ENCODE measurements around the gene PHACTR1. TPM values are rescaled to one million over a fixed set of nuclear protein-coding genes. Genes with fewer than 3 reads are reported as not detected.

Gene PHACTR1
- total RNA-seq, 2 donors from 2014 or later = 1.3 to 4.3 TPM

GRCh38 chr6:13015379-13015681, 298.8 kb downstream of the PHACTR1 start:
- no peak for TF ChIP-seq POLR2AphosphoS5 (IDR thresholded peaks at IDR 0.05)
- TF ChIP-seq POLR2A (IDR thresholded peaks at IDR 0.05) = no peak
- TF ChIP-seq CTCF (IDR thresholded peaks at IDR 0.05) = no peak
- Histone ChIP-seq H3K4me1 (replicated peaks) (peaks cover 3% of the 10 kb centered on the region), H3K27me3 (replicated peaks; ENCODE audit: insufficient read depth) (peaks cover 3% of the 10 kb centered on the region), H3K4me3 (no peak overlapping the region), H3K27ac (no peak overlapping the region), H3K9me3 (no peaks in the 10 kb centered on the region), H3K36me3 (no peaks in the 10 kb centered on the region)
- intact Hi-C loops (cut with DNase I) = no loop called here
- DNase-seq (ENCODE audit: low spot score) = no peak
- 67% methylated on average over 3 of the region's 3 CpGs for WGBS

GRCh38 chr6:13024616-13025015, 308.0 kb downstream of the PHACTR1 start:
- WGBS = 96% methylated on average over 2 of the region's 2 CpGs
- TF ChIP-seq CTCF (IDR thresholded peaks at IDR 0.05) (no peak), POLR2A (IDR thresholded peaks at IDR 0.05) (no peak), POLR2AphosphoS5 (IDR thresholded peaks at IDR 0.05) (no peak)
- no peaks in the 10 kb centered on the region for H3K9me3 ChIP-seq
- no peak overlapping the region for H3K4me3 ChIP-seq
- H3K4me1 ChIP-seq (replicated peaks) = no peaks in the 10 kb centered on the region
- DNase-seq (ENCODE audit: low spot score) = no peak
- H3K27ac ChIP-seq = no peak overlapping the region
- no peaks in the 10 kb centered on the region for H3K27me3 ChIP-seq (replicated peaks; ENCODE audit: insufficient read depth)
- intact Hi-C loops (cut with DNase I) = no loop called here
- no peaks in the 10 kb centered on the region for H3K36me3 ChIP-seq

DNA sequence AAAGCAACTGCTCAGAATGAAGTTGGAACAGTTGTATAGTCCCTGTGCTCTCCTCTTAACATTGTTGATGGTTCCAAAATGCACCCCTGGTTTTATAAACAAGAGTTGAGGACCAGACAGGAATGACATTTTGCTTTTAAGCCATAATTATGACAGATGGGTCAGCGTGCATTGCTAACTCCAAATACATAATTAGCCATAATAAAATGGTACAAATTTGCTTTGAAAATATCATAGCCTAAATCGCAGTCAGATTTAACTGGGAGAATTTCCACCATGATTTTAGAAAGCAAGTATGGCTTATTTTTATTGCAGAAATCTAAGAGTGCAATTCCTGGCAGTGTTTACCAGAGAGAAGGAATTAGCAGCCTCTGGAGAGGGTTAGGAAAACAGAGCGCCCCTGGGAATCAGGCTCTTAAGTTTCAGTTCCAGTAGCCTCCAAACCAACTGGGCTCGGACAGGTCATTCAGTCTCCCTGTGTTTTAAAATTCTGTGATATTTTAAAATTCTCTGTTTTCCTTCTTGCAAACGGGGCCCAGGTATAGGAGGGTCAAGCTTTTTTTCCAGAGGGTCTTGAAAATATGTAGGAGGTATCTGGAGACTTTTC, 309.4 kb downstream of the PHACTR1 start:
- no peak for TF ChIP-seq POLR2A (IDR thresholded peaks at IDR 0.05)
- no peak for TF ChIP-seq POLR2AphosphoS5 (IDR thresholded peaks at IDR 0.05)
- no peak for TF ChIP-seq CTCF (IDR thresholded peaks at IDR 0.05)
- Histone ChIP-seq H3K27me3 (replicated peaks; ENCODE audit: insufficient read depth) (no peaks in the 10 kb centered on the region), H3K9me3 (no peaks in the 10 kb centered on the region), H3K27ac (no peak overlapping the region), H3K4me3 (no peak overlapping the region), H3K4me1 (replicated peaks) (no peaks in the 10 kb centered on the region), H3K36me3 (no peaks in the 10 kb centered on the region)
- DNase-seq (ENCODE audit: low spot score) = no peak
- WGBS = 63% methylated on average over 5 of the region's 5 CpGs
- intact Hi-C loops (cut with DNase I) = no loop called here

GRCh38 chr6:13026557-13026956, 310.0 kb downstream of the PHACTR1 start:
- no peak overlapping the region for H3K4me3 ChIP-seq
- H3K4me1 ChIP-seq (replicated peaks) = no peaks in the 10 kb centered on the region
- intact Hi-C loops (cut with DNase I) = no loop called here
- H3K9me3 ChIP-seq = no peaks in the 10 kb centered on the region
- H3K36me3 ChIP-seq = no peaks in the 10 kb centered on the region
- H3K27me3 ChIP-seq (replicated peaks; ENCODE audit: insufficient read depth) = no peaks in the 10 kb centered on the region
- H3K27ac ChIP-seq = no peak overlapping the region
- TF ChIP-seq POLR2AphosphoS5 (IDR thresholded peaks at IDR 0.05) (no peak), POLR2A (IDR thresholded peaks at IDR 0.05) (no peak), CTCF (IDR thresholded peaks at IDR 0.05) (no peak)
- no peak for DNase-seq (ENCODE audit: low spot score)
- WGBS = 64% methylated on average over 5 of the region's 5 CpGs

DNA sequence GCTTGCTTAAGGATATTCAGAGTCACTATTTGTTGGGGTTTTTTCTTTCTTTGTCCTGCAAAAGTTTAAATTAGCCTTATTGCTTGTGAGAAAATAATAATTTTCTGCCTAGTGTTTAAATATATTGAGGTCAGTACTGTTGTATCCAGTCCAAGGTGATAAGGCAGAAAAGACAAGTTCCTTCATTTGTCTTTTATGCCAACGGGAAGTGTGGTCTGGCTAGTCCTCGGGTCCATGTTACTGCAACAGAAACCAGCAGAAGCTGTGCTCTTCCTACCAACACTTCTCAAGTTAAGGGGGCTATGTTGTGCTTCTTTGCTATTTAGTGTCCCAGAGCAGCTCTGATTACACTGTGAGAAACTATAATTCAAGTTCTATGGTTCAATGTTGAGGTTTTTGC, 310.6 kb downstream of the PHACTR1 start:
- 62% methylated on average over 2 of the region's 2 CpGs for WGBS
- no peak overlapping the region for H3K4me3 ChIP-seq
- no peaks in the 10 kb centered on the region for H3K36me3 ChIP-seq
- no peak for TF ChIP-seq POLR2A (IDR thresholded peaks at IDR 0.05)
- TF ChIP-seq POLR2AphosphoS5 (IDR thresholded peaks at IDR 0.05) = no peak
- no peak for TF ChIP-seq CTCF (IDR thresholded peaks at IDR 0.05)
- intact Hi-C loops (cut with DNase I) = no loop called here
- no peaks in the 10 kb centered on the region for H3K27me3 ChIP-seq (replicated peaks; ENCODE audit: insufficient read depth)
- DNase-seq (ENCODE audit: low spot score) = no peak
- H3K4me1 ChIP-seq (replicated peaks) = no peaks in the 10 kb centered on the region
- H3K9me3 ChIP-seq = no peaks in the 10 kb centered on the region
- no peak overlapping the region for H3K27ac ChIP-seq

Measured in prostate gland (tissue), 2 donors.